Pancreas (tissue), 10 donors: ENCODE measurements around the gene IL1R1. TPM values are rescaled to one million over a fixed set of nuclear protein-coding genes. Genes with fewer than 3 reads are reported as not detected.
A peak's percentile ranks its signal among the peaks of the same experiment; 100 is the strongest.

Source experiments
- ATAC-seq, 4 donors: fragments of 200-7000 bp; cut with Tn5 transposase; one replicate each; pipeline versions ENCODE4 v1.8.0 to v1.9.1; 2020; ENCODE audit warnings: mild to moderate bottlenecking in 4 of 4, moderate library complexity in 4 of 4
- DNase-seq, 6 donors: peaks; one replicate each; pipeline ENCODE4 v3.0.0-alpha.2; 2020
- FAIRE-seq: peaks from 2 replicates; lab custom pipeline; 2012; peaks lifted over from hg19 to GRCh38; lab: Jason Lieb, UNC
- H3K27ac ChIP-seq, 4 donors: fragments of 200-600 bp; sonication (generic); 1 replicate in 3 of 4; 2 replicates in 1 of 4; pipeline versions ENCODE4 v1.5.0 to v1.8.0; 2020
- H3K27me3 ChIP-seq, 4 donors: fragments of 200-600 bp; one replicate each; pipeline ENCODE4 v1.8.0; 2021
- H3K36me3 ChIP-seq, 3 donors: fragments of 200-600 bp; sonication (generic) in 1 of 3; one replicate each; pipeline versions ENCODE4 v1.5.0 to v1.8.0; 2020 to 2021
- H3K4me1 ChIP-seq, 3 donors: fragments of 200-600 bp; one replicate each; pipeline ENCODE4 v1.8.0; 2021
- H3K4me3 ChIP-seq, 4 donors: fragments of 200-600 bp; sonication (generic) in 2 of 4; one replicate each; pipeline versions ENCODE4 v1.5.0 to v1.8.0; 2020 to 2021
- H3K9me3 ChIP-seq, 4 donors: fragments of 200-600 bp; one replicate each; pipeline ENCODE4 v1.8.0; 2021
- WGBS, 2 donors: extraction: QIAGEN DNeasy Blood & Tissue Kit; methylation state at CpG; one replicate each; pipeline ENCODE4 v1.1.7; 2013; 5-methylcytosine and 5-hydroxymethylcytosine counted together
- intact Hi-C, 3 donors: fragments of 100-400 bp; cut with DNase I; formaldehyde crosslinking; loops; one replicate each; pipeline versions ENCODE4 v1.11.1 to v1.14.2; 2022
- polyA plus RNA-seq, 2 donors: library from polyadenylated mRNA; stranded (reverse); fragments of 200-250 nt; gene quantifications; one replicate each; pipeline ENCODE4 v1.2.3, GENCODE V29; 2013
- total RNA-seq, 6 donors: library from RNA; stranded (reverse); fragmentation: NEBNext Ultra II Directional in 4 of 6; extraction: Animal tissue kit (Norgen Biotek cat#: 25700) in 4 of 6; gene quantifications; one replicate each; pipeline versions ENCODE4 v1.2.1 to v1.2.4, GENCODE V29; 2021 to 2023
- TF ChIP-seq, protein P1 (sequence below), 4 donors: fragments of 200-600 bp; sonication (generic) in 3 of 4; IDR thresholded peaks; one replicate each; pipeline versions ENCODE4 v1.5.0 to v1.8.0; 2021; ENCODE audit warnings: antibody characterized with exemption in 4 of 4
- donor health status: healthy with polysubstance abuse.
- donor health status: DM: no; HTN: no; CAD: no; lungs with moderate emphysema.
- donor health status: DM: no; HTN: no; CAD: no.
- donor health status: control.
- donor health status: control.
- donor health status: Bipolar disorder and iron deficiency.
- donor health status: DM: yes; HTN: yes; CAD: no.
- donor health status: DM: no; HTN: no; CAD: no.
- donor health status: DM: no; HTN: no; CAD: no.
- donor health status: DM: yes; HTN: yes; CAD: no.

IL1R1 gene, protein sequence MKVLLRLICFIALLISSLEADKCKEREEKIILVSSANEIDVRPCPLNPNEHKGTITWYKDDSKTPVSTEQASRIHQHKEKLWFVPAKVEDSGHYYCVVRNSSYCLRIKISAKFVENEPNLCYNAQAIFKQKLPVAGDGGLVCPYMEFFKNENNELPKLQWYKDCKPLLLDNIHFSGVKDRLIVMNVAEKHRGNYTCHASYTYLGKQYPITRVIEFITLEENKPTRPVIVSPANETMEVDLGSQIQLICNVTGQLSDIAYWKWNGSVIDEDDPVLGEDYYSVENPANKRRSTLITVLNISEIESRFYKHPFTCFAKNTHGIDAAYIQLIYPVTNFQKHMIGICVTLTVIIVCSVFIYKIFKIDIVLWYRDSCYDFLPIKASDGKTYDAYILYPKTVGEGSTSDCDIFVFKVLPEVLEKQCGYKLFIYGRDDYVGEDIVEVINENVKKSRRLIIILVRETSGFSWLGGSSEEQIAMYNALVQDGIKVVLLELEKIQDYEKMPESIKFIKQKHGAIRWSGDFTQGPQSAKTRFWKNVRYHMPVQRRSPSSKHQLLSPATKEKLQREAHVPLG
- total RNA-seq (10 to 100 TPM; 17.1 to 74.5 (median 29.3) TPM), polyA plus RNA-seq (10 to 100 TPM; 22.1 to 29.1 TPM)

DNA sequence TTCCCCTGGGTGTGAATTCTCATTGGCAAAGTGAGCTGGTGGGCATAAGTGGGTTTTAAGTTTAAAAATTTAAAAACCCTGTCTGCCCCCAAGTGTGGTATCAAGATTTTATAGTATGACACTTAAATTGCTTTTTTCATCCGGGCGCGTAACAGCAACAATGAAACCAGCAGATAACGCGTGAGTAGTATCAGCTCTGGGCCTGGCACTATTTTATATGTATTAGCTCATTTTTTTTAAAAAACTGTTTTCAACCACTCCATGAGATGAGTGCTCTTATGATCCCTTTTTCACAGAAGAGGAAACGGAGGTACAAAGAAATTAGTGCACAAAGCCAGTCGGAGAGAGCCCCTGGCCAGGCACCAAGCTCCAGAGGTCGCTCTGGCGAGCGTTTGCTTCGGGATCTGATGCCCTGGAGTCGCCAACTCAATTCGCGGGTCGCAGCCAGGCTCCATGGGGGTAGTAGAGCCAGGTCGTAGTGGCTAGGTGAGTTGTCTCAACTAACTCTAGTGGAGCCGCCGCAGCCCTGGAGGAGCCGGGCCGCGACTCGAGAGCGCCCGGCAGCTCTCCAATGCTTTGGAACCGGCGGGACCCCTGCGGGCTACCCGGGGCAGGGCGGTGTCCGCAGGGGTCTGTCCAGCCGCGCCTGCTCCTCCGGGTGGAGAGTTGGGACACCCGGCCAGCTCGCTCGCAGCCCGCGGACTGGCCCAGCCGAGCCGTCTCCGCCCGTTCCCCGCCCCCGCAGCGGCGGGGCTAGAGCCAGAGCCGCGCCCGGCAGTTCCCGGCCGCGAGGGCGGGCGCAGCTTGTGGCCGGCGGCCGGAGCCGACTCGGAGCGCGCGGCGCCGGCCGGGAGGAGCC is at the start of gene IL1R1:
Gene IL1R1, plus strand, starts transcription at position 777 of the 859 bp plus-strand sequence. CDS start 14,979 bp downstream, outside the sequence.
- H3K9me3 ChIP-seq: no peaks in the 10 kb centered on the region
- FAIRE-seq (no peak), ATAC-seq (peak; percentile 89 to 94 (median 92)), DNase-seq (peak; percentile 76 to 93 (median 82))
- intact Hi-C loops: loop anchor here in 1 of 3 donors (10.0 kb wide), 1 partner anchor 117 kb away; no protein-coding TSS in a partner anchor
- TF ChIP-seq, protein P1, sequence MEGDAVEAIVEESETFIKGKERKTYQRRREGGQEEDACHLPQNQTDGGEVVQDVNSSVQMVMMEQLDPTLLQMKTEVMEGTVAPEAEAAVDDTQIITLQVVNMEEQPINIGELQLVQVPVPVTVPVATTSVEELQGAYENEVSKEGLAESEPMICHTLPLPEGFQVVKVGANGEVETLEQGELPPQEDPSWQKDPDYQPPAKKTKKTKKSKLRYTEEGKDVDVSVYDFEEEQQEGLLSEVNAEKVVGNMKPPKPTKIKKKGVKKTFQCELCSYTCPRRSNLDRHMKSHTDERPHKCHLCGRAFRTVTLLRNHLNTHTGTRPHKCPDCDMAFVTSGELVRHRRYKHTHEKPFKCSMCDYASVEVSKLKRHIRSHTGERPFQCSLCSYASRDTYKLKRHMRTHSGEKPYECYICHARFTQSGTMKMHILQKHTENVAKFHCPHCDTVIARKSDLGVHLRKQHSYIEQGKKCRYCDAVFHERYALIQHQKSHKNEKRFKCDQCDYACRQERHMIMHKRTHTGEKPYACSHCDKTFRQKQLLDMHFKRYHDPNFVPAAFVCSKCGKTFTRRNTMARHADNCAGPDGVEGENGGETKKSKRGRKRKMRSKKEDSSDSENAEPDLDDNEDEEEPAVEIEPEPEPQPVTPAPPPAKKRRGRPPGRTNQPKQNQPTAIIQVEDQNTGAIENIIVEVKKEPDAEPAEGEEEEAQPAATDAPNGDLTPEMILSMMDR (IDR thresholded peaks at IDR 0.05): no peak
- 3 to 5% methylated on average over 54 to 65 of the region's 65 CpGs for WGBS, 2 donors
- no peaks in the 10 kb centered on the region for H3K27me3 ChIP-seq
- peak within 1 kb of the TSS; percentile 16 to 72 (median 70) for H3K4me3 ChIP-seq
- H3K36me3 ChIP-seq: no peaks in the 10 kb centered on the region
- peak within 1 kb of the TSS; percentile 76 to 97 (median 89) for H3K27ac ChIP-seq
- H3K4me1 ChIP-seq: peaks cover 0 to 16% (median 4%) of the 10 kb centered on the region in 3 donors

DNA sequence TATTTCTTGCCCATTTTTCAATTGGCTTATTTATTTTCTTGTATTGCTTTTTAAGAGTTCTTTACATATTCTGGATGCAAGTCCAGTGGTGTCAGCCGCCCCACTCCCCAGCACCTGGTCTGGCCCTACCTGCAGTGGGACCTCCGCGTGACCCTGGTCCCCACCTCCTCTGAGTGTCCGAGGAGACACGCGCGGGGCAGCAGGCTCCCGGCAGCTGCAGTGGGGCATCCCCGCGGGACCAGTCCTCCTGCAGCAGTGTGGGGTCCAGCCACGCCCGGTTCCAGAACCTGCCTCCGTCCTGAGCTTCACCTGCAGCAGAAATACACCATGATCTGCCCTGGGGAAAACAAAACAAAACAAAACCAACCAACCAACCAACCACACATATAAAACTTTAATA is 48.9 kb upstream of the IL1R1 start:
- DNase-seq (no peak), FAIRE-seq (no peak), ATAC-seq (no peak)
- 92 to 96% methylated on average over 13 of the region's 13 CpGs for WGBS, 2 donors
- H3K27ac ChIP-seq: no peak overlapping the region
- intact Hi-C loops: no loop called here
- H3K36me3 ChIP-seq: no peaks in the 10 kb centered on the region
- H3K4me1 ChIP-seq: peaks cover 0 to 6% (median 0%) of the 10 kb centered on the region in 3 donors
- TF ChIP-seq, protein P1 (IDR thresholded peaks at IDR 0.05): no peak
- H3K27me3 ChIP-seq: no peaks in the 10 kb centered on the region
- no peak overlapping the region for H3K4me3 ChIP-seq
- no peaks in the 10 kb centered on the region for H3K9me3 ChIP-seq

DNA sequence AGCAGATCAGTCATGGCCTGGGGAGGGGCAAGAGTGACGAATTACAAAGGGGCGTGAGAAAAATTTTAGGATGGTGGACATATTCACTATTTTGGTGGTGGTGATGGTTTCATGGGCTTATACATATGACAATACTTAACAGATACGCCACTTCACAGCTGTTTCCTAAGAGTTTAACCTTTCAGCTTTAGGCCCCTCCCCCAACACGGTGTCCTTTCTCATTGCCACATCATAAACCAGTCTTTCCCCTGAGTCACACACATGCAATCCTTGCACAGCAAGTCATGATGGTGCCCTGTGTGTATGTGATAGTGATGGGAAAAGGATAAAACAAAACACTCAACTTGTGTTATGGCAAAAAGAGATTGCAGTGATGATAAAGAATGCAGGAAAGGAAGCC is 47.6 kb upstream of the IL1R1 start:
- peak in 2 of 4 donors; percentile 40 to 68 for ATAC-seq
- TF ChIP-seq, protein P1 (IDR thresholded peaks at IDR 0.05): no peak
- DNase-seq: no peak
- WGBS, 2 donors: 73 to 74% methylated on average over 4 of the region's 4 CpGs
- H3K9me3 ChIP-seq: no peaks in the 10 kb centered on the region
- H3K4me1 ChIP-seq: peaks cover 0 to 10% (median 5%) of the 10 kb centered on the region in 3 donors
- no peak for FAIRE-seq
- H3K27me3 ChIP-seq: no peaks in the 10 kb centered on the region
- H3K4me3 ChIP-seq: no peak overlapping the region
- H3K36me3 ChIP-seq: no peaks in the 10 kb centered on the region
- no peak overlapping the region for H3K27ac ChIP-seq
- intact Hi-C loops: no loop called here

DNA sequence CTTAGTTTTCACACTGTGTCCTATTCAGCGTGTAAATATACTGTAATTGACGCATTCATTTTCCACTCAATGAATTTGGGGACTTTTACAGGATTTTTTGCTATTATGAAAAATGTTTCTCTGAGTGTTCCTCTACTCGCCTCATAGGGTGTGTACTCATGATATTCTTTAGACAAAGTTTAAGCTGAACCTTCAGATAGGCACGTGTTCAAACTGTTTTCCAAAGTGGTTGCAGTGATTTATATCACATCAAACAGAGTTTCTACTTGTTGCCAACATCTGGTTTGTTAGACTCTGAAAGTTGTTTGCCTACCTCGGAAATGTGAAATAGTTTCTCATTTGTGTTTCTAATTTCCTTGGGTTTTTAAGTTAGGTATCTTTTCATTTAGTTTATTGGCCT is 46.4 kb upstream of the IL1R1 start:
- WGBS, 2 donors: 51 to 52% methylated on average over 5 of the region's 5 CpGs
- ATAC-seq: no peak
- Histone ChIP-seq H3K9me3 (no peaks in the 10 kb centered on the region), H3K4me3 (no peak overlapping the region), H3K36me3 (no peaks in the 10 kb centered on the region), H3K4me1 (peaks cover 0 to 20% (median 16%) of the 10 kb centered on the region in 3 donors), H3K27ac (peak overlapping the region in 1 of 4 donors; percentile 9), H3K27me3 (no peaks in the 10 kb centered on the region)
- TF ChIP-seq, protein P1 (IDR thresholded peaks at IDR 0.05): no peak
- intact Hi-C loops: no loop called here
- no peak for FAIRE-seq
- no peak for DNase-seq
